ENCODE results near the gene PLPP1.
A peak's percentile ranks its signal among the peaks of the same experiment; 100 is the strongest.

PLPP1 gene

GRCh38 chr5:55534436-55535198 lies at the start of gene PLPP1:
PLPP1 (minus strand) TSS chr5:55534964; CDS start chr5:55534629, 335 bp downstream.
- peak; percentile 76 to 94 for DNase-seq

- no peak for DNase-seq
Measured at GRCh38 chr5:55583578-55583977, 48.8 kb upstream of the PLPP1 start.

- DNase-seq = no peak
Measured at GRCh38 chr5:55582256-55582655, 47.5 kb upstream of the PLPP1 start.

- no peak for DNase-seq
Measured at GRCh38 chr5:55580042-55580441, 45.3 kb upstream of the PLPP1 start.

GRCh38 chr5:55578771-55579170 lies 44.0 kb upstream of the PLPP1 start:
- DNase-seq = no peak

GRCh38 chr5:55577353-55578060 lies 42.7 kb upstream of the PLPP1 start:
- no peak for DNase-seq

- DNase-seq = no peak
Measured at GRCh38 chr5:55576661-55577060, 41.9 kb upstream of the PLPP1 start.

- no peak for DNase-seq
Measured at GRCh38 chr5:55575815-55576583, 41.2 kb upstream of the PLPP1 start.

- no peak for DNase-seq
Measured at GRCh38 chr5:55572600-55572999, 37.8 kb upstream of the PLPP1 start.

GRCh38 chr5:55572020-55572419 lies 37.3 kb upstream of the PLPP1 start:
- no peak for DNase-seq

- no peak for DNase-seq
Measured at GRCh38 chr5:55570570-55570969, 35.8 kb upstream of the PLPP1 start.

- no peak for DNase-seq
Measured at GRCh38 chr5:55570026-55570425, 35.3 kb upstream of the PLPP1 start.

- no peak for DNase-seq
Measured at GRCh38 chr5:55569513-55569865, 34.7 kb upstream of the PLPP1 start.

GRCh38 chr5:55568654-55569512 lies 34.1 kb upstream of the PLPP1 start:
- no peak for DNase-seq

GRCh38 chr5:55564721-55565120 lies 30.0 kb upstream of the PLPP1 start:
- no peak for DNase-seq

- DNase-seq = no peak
Measured at GRCh38 chr5:55558484-55558883, 23.7 kb upstream of the PLPP1 start.

GRCh38 chr5:55557123-55557522 lies 22.4 kb upstream of the PLPP1 start:
- DNase-seq = no peak

GRCh38 chr5:55554585-55555202 lies 19.9 kb upstream of the PLPP1 start:
- no peak for DNase-seq

GRCh38 chr5:55551904-55552303 lies 17.1 kb upstream of the PLPP1 start:
- no peak for DNase-seq

GRCh38 chr5:55551358-55551757 lies 16.6 kb upstream of the PLPP1 start:
- DNase-seq = peak in 1 of 2 experiments; percentile 13

GRCh38 chr5:55547781-55548180 lies 13.0 kb upstream of the PLPP1 start:
- no peak for DNase-seq

- DNase-seq = no peak
Measured at GRCh38 chr5:55546947-55547346, 12.2 kb upstream of the PLPP1 start.

All from NCI-H187 (cell line).